PFSK-1 (cell line): ENCODE measurements around the gene EIF4ENIF1.

Experiments used
- POLR2AphosphoS5 ChIP-seq: IDR thresholded peaks from 2 replicates; pipeline ENCODE4 v1.6.1; 2012; ENCODE audit warnings: low read depth, mild to moderate bottlenecking, control low read depth, low read length, moderate library complexity
- REST ChIP-seq, 2 experiments: IDR thresholded peaks; 2 replicates each; pipeline versions ENCODE4 v1.6.1 to v1.8.0; 2011 to 2012; ENCODE audit warnings: low read depth in 2 of 2, low read length in 2 of 2, control low read depth in 1 of 2, inconsistent platforms in 1 of 2, mild to moderate bottlenecking in 1 of 2, moderate library complexity in 1 of 2; ENCODE audit not compliant: insufficient read depth in 1 of 2
- TAF1 ChIP-seq: IDR thresholded peaks from 2 replicates; pipeline ENCODE4 v1.6.1; 2012; ENCODE audit warnings: low read length, control low read depth, borderline replicate concordance; ENCODE audit not compliant: insufficient read depth

- TF ChIP-seq TAF1 (no peak; the same call in 1 of the 2 replicates), POLR2AphosphoS5 (peak; percentile 98), REST (IDR thresholded peaks at IDR 0.05; ENCODE audit: insufficient read depth in 1 of 2, low read depth in 2 of 2, low read length in 2 of 2) (no peak)
Observed at GRCh38 chr22:31399211-31400022, 90.2 kb downstream of the EIF4ENIF1 start, which contains the start of gene DRG1.
